Lower leg skin (tissue), 3 donors: ENCODE measurements around the gene ST8SIA3.

Source experiments
- CTCF ChIP-seq, 3 donors: fragments of 450-650 bp; IDR thresholded peaks; one replicate each; pipeline ENCODE4 v1.5.1; 2016; ENCODE audit warnings: antibody characterized with exemption in 3 of 3, mild to moderate bottlenecking in 3 of 3, moderate library complexity in 2 of 3
- POLR2A ChIP-seq, 2 donors: fragments of 450-650 bp; IDR thresholded peaks; one replicate each; pipeline ENCODE4 v1.6.1; 2016 to 2017; ENCODE audit warnings: antibody characterized with exemption in 2 of 2, mild to moderate bottlenecking in 1 of 2, moderate library complexity in 1 of 2

- TF ChIP-seq POLR2A (IDR thresholded peaks at IDR 0.05) (no peak), CTCF (IDR thresholded peaks at IDR 0.05) (no peak)
Measured at GRCh38 chr18:57404345-57404744, 52.0 kb downstream of the ST8SIA3 start.
